GM23338 (cell line): ENCODE measurements around the gene FUT6.

Experiments
- CREB1 ChIP-seq: fragments of 250-450 bp; sonication (Bioruptor Pico); IDR thresholded peaks from 2 replicates; pipeline ENCODE4 v1.5.0; 2020; ENCODE audit warnings: low read depth, mild to moderate bottlenecking, moderate library complexity
- ETS1 ChIP-seq: IDR thresholded peaks from 2 replicates; pipeline ENCODE4 v1.6.1; 2016; ENCODE audit warnings: antibody characterized with exemption
- EZH2 ChIP-seq: fragments of 200-600 bp; sonication (generic); IDR thresholded peaks from one replicate; pipeline ENCODE4 v1.8.0; 2017; ENCODE audit warnings: antibody characterized with exemption, mild to moderate bottlenecking, low read depth; ENCODE audit not compliant: unreplicated experiment
- EZH2phosphoT487 ChIP-seq: fragments of 200-600 bp; sonication (generic); IDR thresholded peaks from one replicate; pipeline ENCODE4 v1.8.1; 2018; ENCODE audit warnings: antibody characterized with exemption; ENCODE audit not compliant: unreplicated experiment
- JUNB ChIP-seq: IDR thresholded peaks from one replicate; pipeline ENCODE4 v1.6.1; 2016; ENCODE audit warnings: antibody characterized with exemption; ENCODE audit not compliant: unreplicated experiment
- NANOG ChIP-seq: IDR thresholded peaks from 2 replicates; pipeline ENCODE4 v1.6.1; 2016; ENCODE audit warnings: antibody characterized with exemption, borderline replicate concordance
- POLR2AphosphoS5 ChIP-seq: IDR thresholded peaks from 2 replicates; pipeline ENCODE4 v1.6.1; 2016; ENCODE audit warnings: antibody characterized with exemption, low read depth
- REST ChIP-seq: IDR thresholded peaks from one replicate; pipeline ENCODE4 v1.6.1; 2018; ENCODE audit warnings: antibody characterized with exemption; ENCODE audit not compliant: unreplicated experiment
- ZNF114 ChIP-seq: fragments of 250-450 bp; sonication (Bioruptor Pico); IDR thresholded peaks from 2 replicates; pipeline ENCODE4 v1.5.0; 2020; ENCODE audit warnings: mild to moderate bottlenecking, moderate library complexity
- TF ChIP-seq, protein P1 (sequence below), 2 experiments: fragments of 200-600 bp in 1 of 2; sonication (generic) in 1 of 2; conservative IDR thresholded peaks; 2 replicates each; pipeline versions ENCODE4 v1.5.1 to v1.6.1; 2016 to 2017; ENCODE audit warnings: antibody characterized with exemption in 2 of 2, low read depth in 2 of 2, mild to moderate bottlenecking in 2 of 2, moderate library complexity in 1 of 2

DNA sequence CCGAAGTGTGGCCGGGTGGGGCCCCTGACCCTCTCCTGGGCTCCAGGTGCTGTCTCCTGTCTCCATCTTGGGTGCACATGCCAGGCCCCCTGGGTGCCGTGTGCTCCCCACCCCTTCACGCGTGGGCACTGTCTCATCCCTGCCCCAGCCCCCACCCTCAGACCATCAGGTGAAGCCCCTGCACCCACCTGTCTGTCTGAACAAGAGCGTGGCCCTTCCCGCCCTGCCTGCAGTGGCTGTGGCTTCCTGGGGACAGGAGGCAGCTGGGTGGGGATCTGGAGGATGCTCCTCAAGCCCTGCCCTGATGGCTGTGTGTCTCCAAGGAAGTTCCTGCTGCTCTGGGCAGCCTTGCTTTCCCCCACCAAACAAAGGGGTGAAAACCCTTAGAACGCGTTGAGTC lies 57.2 kb downstream of the FUT6 start:
- no peak for TF ChIP-seq ZNF114 (CRISPR knock-in tag)
- TF ChIP-seq, protein P1, sequence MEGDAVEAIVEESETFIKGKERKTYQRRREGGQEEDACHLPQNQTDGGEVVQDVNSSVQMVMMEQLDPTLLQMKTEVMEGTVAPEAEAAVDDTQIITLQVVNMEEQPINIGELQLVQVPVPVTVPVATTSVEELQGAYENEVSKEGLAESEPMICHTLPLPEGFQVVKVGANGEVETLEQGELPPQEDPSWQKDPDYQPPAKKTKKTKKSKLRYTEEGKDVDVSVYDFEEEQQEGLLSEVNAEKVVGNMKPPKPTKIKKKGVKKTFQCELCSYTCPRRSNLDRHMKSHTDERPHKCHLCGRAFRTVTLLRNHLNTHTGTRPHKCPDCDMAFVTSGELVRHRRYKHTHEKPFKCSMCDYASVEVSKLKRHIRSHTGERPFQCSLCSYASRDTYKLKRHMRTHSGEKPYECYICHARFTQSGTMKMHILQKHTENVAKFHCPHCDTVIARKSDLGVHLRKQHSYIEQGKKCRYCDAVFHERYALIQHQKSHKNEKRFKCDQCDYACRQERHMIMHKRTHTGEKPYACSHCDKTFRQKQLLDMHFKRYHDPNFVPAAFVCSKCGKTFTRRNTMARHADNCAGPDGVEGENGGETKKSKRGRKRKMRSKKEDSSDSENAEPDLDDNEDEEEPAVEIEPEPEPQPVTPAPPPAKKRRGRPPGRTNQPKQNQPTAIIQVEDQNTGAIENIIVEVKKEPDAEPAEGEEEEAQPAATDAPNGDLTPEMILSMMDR (conservative IDR thresholded peaks at IDR 0.05; ENCODE audit: low read depth in 2 of 2): no peak
- no peak for TF ChIP-seq ETS1
- TF ChIP-seq EZH2: no peak
- TF ChIP-seq EZH2phosphoT487: no peak
- TF ChIP-seq POLR2AphosphoS5: no peak
- TF ChIP-seq REST: no peak
- no peak for TF ChIP-seq NANOG
- no peak for TF ChIP-seq CREB1 (CRISPR knock-in tag)
- TF ChIP-seq JUNB: no peak
